OCI-M2 (cell line): Measurements from ENCODE around the gene CELF4.

Experiments used
- DNase-seq: peaks from one replicate; lab custom pipeline; 2025; ENCODE audit not compliant: unreplicated experiment; lab: John Stamatoyannopoulos, UW

The CELF4 gene

GRCh38 chr18:37422596-37422995 lies 143.0 kb downstream of the CELF4 start:
- no peak for DNase-seq

- no peak for DNase-seq
Measured at GRCh38 chr18:37422116-37422515, 143.5 kb downstream of the CELF4 start.

- DNase-seq: no peak
Measured at GRCh38 chr18:37421341-37422077, 144.1 kb downstream of the CELF4 start.

- DNase-seq: no peak
Measured at GRCh38 chr18:37420315-37420880, 145.2 kb downstream of the CELF4 start.

GRCh38 chr18:37419866-37420265 lies 145.7 kb downstream of the CELF4 start:
- DNase-seq: no peak

- no peak for DNase-seq
Measured at GRCh38 chr18:37419315-37419714, 146.3 kb downstream of the CELF4 start.

- DNase-seq: no peak
Measured at GRCh38 chr18:37414816-37415215, 150.8 kb downstream of the CELF4 start.

- DNase-seq: no peak
Measured at GRCh38 chr18:37412829-37413228, 152.8 kb downstream of the CELF4 start.

GRCh38 chr18:37412333-37412732 lies 153.3 kb downstream of the CELF4 start:
- no peak for DNase-seq

GRCh38 chr18:37409878-37410277 lies 155.7 kb downstream of the CELF4 start:
- DNase-seq: no peak

GRCh38 chr18:37408676-37409265 lies 156.8 kb downstream of the CELF4 start:
- DNase-seq: no peak

- DNase-seq: no peak
Measured at GRCh38 chr18:37407571-37407970, 158.0 kb downstream of the CELF4 start.

GRCh38 chr18:37405772-37406171 lies 159.8 kb downstream of the CELF4 start:
- no peak for DNase-seq

GRCh38 chr18:37405229-37405628 lies 160.4 kb downstream of the CELF4 start:
- DNase-seq: no peak

- DNase-seq: no peak
Measured at GRCh38 chr18:37403788-37404187, 161.8 kb downstream of the CELF4 start.

GRCh38 chr18:37403100-37403781 lies 162.4 kb downstream of the CELF4 start:
- DNase-seq: no peak

- no peak for DNase-seq
Measured at GRCh38 chr18:37402735-37403099, 162.9 kb downstream of the CELF4 start.

GRCh38 chr18:37400802-37401201 lies 164.8 kb downstream of the CELF4 start:
- no peak for DNase-seq

- no peak for DNase-seq
Measured at GRCh38 chr18:37398248-37398920, 167.2 kb downstream of the CELF4 start.

- DNase-seq: no peak
Measured at GRCh38 chr18:37397814-37398213, 167.8 kb downstream of the CELF4 start.

- no peak for DNase-seq
Measured at GRCh38 chr18:37396971-37397720, 168.5 kb downstream of the CELF4 start.
